ENCODE measurements around the gene FBXL17. TPM values are rescaled to one million over a fixed set of nuclear protein-coding genes. Genes with fewer than 3 reads are reported as not detected.

Gene FBXL17
- total RNA-seq, 1 donor from 2014 or later: 4.2 TPM

- no peak for DNase-seq (ENCODE audit: low read depth)
- no peak for TF ChIP-seq CTCF (conservative IDR thresholded peaks at IDR 0.05; ENCODE audit: low read depth, low read length)
- H3K4me3 ChIP-seq (ENCODE audit: low read depth, low read length): no peak overlapping the region
Measured at GRCh38 chr5:107975568-107975967, 406.3 kb downstream of the FBXL17 start.

- TF ChIP-seq CTCF (conservative IDR thresholded peaks at IDR 0.05; ENCODE audit: low read depth, low read length): no peak
- no peak for DNase-seq (ENCODE audit: low read depth)
- no peak overlapping the region for H3K4me3 ChIP-seq (ENCODE audit: low read depth, low read length)
Measured at GRCh38 chr5:107971846-107972245, 410.1 kb downstream of the FBXL17 start.

- no peak overlapping the region for H3K4me3 ChIP-seq (ENCODE audit: low read depth, low read length)
- TF ChIP-seq CTCF (conservative IDR thresholded peaks at IDR 0.05; ENCODE audit: low read depth, low read length): no peak
- no peak for DNase-seq (ENCODE audit: low read depth)
Measured at GRCh38 chr5:107969847-107970246, 412.1 kb downstream of the FBXL17 start.

- no peak for DNase-seq (ENCODE audit: low read depth)
- no peak overlapping the region for H3K4me3 ChIP-seq (ENCODE audit: low read depth, low read length)
- TF ChIP-seq CTCF (conservative IDR thresholded peaks at IDR 0.05; ENCODE audit: low read depth, low read length): no peak
Measured at GRCh38 chr5:107968998-107969397, 412.9 kb downstream of the FBXL17 start.

GRCh38 chr5:107968406-107968843 lies 413.5 kb downstream of the FBXL17 start:
- no peak overlapping the region for H3K4me3 ChIP-seq (ENCODE audit: low read depth, low read length)
- no peak for TF ChIP-seq CTCF (conservative IDR thresholded peaks at IDR 0.05; ENCODE audit: low read depth, low read length)
- DNase-seq (ENCODE audit: low read depth): no peak

- TF ChIP-seq CTCF (conservative IDR thresholded peaks at IDR 0.05; ENCODE audit: low read depth, low read length): no peak
- no peak for DNase-seq (ENCODE audit: low read depth)
- H3K4me3 ChIP-seq (ENCODE audit: low read depth, low read length): no peak overlapping the region
Measured at GRCh38 chr5:107966201-107966600, 415.7 kb downstream of the FBXL17 start.

GRCh38 chr5:107964722-107965121 lies 417.2 kb downstream of the FBXL17 start:
- H3K4me3 ChIP-seq (ENCODE audit: low read depth, low read length): no peak overlapping the region
- no peak for DNase-seq (ENCODE audit: low read depth)
- no peak for TF ChIP-seq CTCF (conservative IDR thresholded peaks at IDR 0.05; ENCODE audit: low read depth, low read length)

Measured in epithelial cell of proximal tubule (primary cell).